HG03039 (cell line): Measurements from ENCODE around the gene OTUD7B.
"Not testable (repeated sequence)": the region's sequence is repeated elsewhere in the genome, so short reads cannot be mapped to it uniquely, and the experiment has no call there.

Experiments
- ATAC-seq: cut with Tn5 transposase; IDR thresholded peaks from one replicate; pipeline ENCODE4 v1.9.1; 2021; ENCODE audit warnings: mild to moderate bottlenecking, moderate library complexity; ENCODE audit not compliant: unreplicated experiment

Gene OTUD7B

DNA sequence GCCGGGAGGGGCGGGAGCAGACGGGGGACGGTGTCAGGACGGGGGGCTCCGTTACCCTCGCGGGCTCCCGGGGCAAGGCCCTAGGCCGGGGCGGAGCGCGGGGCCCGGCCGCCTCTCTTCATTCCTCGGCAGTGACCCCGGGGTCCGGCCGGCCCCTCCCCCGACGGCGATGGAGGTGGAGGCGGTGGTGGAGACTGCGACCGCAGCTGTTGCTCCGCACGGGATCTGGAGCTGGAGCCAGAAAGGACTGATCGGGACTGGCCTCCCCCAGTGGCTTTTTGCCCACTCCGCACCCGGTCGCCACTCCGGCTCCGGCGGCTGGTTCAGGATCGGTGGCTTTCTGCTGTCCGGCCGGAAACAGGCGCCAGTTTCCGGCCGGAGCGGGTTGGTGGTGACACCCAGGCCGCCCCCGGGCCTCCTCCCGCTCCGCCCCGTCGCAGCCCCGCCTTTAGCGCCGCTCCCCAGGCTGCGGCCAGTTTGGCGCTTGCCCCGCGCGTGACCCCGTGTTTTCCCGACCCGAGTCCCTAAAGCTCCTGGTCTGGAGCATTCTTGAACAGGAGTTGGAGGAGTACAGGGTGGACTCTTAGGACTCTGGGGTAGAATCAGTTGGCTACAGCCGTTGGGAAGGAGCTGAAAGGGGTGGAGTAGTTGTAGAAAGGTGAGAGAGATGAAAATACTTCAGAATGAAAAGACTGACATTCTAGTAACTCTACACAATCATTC, at the start of gene OTUD7B:
OTUD7B (minus strand) TSS at position 334 of the 723 bp plus-strand sequence. CDS start 33,216 bp downstream, outside the sequence.
- ATAC-seq, result peak; percentile 70

- no peak for ATAC-seq
These were observed 49.7 kb upstream of the OTUD7B start for GRCh38 chr1:150060260-150060659.

DNA sequence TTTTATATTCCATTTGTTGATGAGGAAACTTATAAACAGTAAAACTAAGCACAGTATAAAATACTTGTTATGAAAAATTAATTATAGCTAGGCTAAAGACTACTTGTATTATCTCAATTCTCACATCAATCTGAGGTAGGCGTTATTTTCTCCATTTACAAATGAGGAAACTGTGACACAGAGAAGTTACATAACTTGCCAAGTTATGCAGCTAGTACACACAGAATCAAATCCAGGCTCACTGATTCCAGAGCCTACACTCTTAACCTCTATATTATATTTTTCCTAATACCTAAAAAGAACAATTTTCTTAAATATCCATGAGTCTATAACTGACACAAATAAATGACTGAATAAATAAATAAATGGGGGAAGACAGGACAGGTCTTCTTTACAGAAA, 45.9 kb upstream of the OTUD7B start:
- ATAC-seq, result no peak

DNA sequence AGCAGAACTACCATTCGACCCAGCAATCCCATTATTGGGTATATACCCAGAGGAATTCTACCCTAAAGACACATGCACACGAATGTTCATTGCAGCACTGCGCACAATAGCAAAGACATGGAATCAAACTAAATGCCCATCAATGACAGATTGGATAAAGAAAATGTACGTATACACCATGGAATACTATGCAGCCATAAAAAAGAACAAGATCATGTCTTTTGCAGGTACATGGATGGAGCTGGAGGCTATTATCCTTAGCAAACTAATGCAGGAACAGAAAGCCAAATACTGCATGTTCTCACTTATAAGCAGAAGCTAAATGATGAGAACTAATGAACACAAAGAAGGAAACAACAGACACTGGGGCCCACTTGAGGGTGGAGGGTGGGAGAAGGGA, 45.0 kb upstream of the OTUD7B start:
- not testable (repeated sequence) for ATAC-seq

GRCh38 chr1:150053926-150054325, 43.4 kb upstream of the OTUD7B start:
- ATAC-seq, result no peak

DNA sequence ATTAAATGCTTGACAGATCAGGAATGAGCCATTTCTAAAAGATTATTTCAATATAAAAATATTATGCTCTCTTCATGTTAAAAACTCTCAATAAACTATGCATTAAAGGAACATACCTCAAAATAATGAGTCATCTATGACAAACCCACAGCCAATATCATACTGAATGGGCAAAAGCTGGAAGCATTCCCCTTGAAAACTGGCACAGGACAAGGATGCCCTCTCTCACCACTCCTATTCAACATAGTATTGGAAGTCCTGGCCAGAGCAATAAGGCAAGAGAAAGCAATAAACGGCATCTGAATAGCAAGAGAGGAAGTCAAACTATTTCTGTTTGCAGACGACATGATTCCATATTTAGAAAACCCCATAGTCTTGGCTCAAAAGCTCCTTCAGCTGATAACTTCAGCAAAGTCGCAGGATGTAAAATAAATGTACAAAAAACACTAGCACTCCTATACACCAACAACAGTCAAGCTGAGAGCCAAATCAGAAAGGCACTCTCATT, 41.4 kb upstream of the OTUD7B start:
- not testable (repeated sequence) for ATAC-seq

GRCh38 chr1:150051089-150051373, 40.5 kb upstream of the OTUD7B start:
- ATAC-seq, result no peak

DNA sequence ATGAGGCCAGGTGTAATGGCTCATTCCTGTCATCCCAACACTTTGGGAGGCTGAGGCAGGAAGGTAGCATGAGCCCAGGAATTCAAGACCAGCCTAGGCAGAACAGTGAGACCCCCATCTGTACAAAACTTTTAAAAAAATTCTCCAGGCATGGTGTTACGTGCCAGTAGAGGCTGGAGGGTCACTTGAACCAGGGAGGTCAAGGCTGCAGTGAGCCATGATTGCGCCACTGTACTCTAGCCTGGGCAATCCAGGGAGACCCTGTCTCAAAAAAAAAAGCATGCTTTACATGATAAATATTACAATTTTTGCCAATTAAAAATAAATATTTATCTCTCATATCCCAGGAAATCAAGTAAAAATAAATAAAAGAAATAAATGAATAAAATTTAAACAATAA, 39.4 kb upstream of the OTUD7B start:
- ATAC-seq, result no peak

GRCh38 chr1:150034336-150034735, 23.8 kb upstream of the OTUD7B start:
- no peak for ATAC-seq

- ATAC-seq, result no peak
These were observed 17.8 kb upstream of the OTUD7B start for GRCh38 chr1:150028322-150028721.

DNA sequence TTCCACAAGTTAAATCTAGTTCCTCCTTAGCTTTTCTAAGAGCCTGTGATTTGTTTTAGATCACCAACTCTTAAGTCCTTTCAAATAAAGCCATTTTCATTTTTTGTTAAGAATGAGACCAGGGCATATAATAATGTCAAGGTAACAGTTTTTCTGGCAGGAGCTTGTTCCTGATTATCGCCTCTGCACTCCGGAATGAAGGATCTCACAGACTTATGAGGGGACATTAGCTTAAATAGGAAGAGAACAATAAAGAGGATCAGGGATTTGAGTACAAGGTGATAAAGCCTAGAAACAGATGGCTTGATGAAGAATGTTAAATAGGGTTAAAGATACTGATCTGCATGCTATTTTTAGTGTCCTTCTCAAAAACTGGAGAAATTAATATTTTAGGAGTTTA, 13.6 kb upstream of the OTUD7B start:
- ATAC-seq, result no peak

DNA sequence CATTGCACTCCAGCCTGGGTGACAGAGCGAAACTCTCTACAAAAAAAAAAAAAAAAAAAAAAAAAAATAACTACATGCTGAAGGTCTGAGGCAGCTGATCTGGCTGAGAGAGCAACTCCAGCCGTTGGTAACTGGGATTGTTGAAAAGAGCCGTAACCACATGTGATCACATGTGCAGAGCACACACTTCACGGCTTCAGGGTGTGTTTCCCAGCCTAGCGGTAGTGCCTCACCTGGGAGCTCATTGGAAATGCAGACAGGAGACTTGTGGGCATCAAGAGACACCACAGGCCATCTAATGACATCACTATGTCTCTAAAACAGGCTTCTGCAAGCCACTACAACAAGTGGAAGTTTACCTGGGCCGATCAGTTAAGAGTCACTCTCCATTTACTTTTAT, 11.8 kb upstream of the OTUD7B start:
- no peak for ATAC-seq

DNA sequence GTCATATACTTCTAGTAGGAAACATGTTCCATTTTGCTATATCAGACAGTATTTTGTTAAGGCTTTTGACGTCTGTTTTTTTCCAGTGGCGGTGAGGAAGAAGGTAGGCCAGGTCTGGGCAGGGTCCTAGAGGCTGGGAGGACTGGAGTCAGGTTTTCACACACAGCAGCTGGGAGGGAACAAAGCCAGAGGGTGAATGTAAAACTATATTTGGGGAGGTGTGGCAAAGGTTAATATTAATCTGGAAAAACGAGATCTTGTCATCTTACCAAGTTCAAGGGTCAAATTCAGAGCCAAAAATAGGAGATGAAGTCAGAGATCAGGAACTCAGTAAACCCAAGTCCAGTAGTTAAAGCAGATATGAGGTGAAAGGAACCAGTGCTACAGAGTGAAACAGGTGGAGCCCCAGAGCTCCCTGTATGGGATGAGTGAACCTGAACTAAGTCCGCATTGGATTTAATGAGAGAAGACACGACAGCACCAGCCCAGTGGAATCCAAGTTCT, 10.7 kb upstream of the OTUD7B start:
- no peak for ATAC-seq

GRCh38 chr1:150020711-150021110, 10.2 kb upstream of the OTUD7B start:
- ATAC-seq, result no peak

GRCh38 chr1:150018165-150018564, 7.6 kb upstream of the OTUD7B start:
- ATAC-seq, result no peak

DNA sequence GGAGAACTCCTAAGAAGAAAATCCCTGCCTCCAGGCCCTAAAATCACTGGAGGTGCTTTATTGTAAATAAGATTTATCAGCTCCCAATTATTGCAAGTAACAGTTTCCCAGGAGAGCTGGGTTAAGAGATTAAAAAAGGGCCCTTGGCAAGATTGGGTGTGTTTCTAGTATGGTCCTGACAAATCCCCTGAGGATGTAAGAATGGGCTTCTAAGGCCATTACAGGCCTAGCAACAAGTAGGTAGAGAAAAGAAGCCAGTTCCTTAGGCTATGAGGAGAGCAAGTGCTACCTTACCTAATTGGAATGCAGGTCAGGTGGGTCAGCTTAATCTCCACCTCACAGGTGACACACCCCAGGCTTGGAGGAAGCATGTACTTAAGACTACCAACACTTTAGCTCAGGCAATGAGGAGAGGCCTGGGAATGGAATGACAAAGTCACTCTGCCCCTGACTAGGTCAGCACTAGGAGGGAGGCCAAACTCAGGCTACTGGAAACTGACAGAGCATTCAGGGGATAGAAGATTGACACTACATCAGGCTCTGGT, 6.8 kb upstream of the OTUD7B start:
- no peak for ATAC-seq

- no peak for ATAC-seq
These were observed 5.2 kb upstream of the OTUD7B start for GRCh38 chr1:150015651-150016131.

GRCh38 chr1:150012611-150013010, 2.1 kb upstream of the OTUD7B start:
- no peak for ATAC-seq

- no peak for ATAC-seq
These were observed 728 bp downstream of the OTUD7B start for GRCh38 chr1:150009604-150010392.

DNA sequence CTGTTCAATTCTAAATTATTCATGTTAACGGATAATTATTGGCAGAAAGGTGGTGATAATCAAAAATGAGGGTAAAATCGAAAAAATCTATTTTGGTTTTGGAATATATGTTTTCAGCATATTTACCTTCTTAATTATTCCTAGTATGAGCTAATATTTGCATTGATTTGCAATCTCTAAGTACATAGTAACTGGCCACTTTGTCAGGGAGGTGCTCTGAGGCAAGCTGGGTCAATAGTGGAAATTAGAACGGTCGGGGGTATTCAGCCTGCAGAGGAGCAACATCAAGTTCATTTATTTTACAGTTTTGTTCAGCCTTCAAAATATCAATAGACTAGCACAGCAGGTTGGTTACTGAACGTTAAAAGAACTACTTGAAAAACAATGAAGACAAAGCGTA, 1.8 kb downstream of the OTUD7B start:
- no peak for ATAC-seq

- ATAC-seq, result no peak
These were observed 3.6 kb downstream of the OTUD7B start for GRCh38 chr1:150006881-150007421.
